GM19328 (cell line): ENCODE results near the gene C3orf20.

Experiments
- ATAC-seq: cut with Tn5 transposase; IDR thresholded peaks from one replicate; pipeline ENCODE4 v1.9.1; 2021; ENCODE audit warnings: mild to moderate bottlenecking, moderate library complexity; ENCODE audit not compliant: unreplicated experiment

C3orf20 gene

GRCh38 chr3:14810070-14810791 is 135.3 kb downstream of the C3orf20 start:
- ATAC-seq = no peak

GRCh38 chr3:14810801-14811661 is 136.1 kb downstream of the C3orf20 start:
- ATAC-seq = no peak

GRCh38 chr3:14811684-14812083 is 136.7 kb downstream of the C3orf20 start:
- no peak for ATAC-seq

GRCh38 chr3:14812196-14812790 is 137.4 kb downstream of the C3orf20 start:
- no peak for ATAC-seq

GRCh38 chr3:14814411-14814871 is 139.5 kb downstream of the C3orf20 start:
- ATAC-seq = no peak

- ATAC-seq = no peak
Measured at GRCh38 chr3:14816359-14816758, 141.4 kb downstream of the C3orf20 start.

- no peak for ATAC-seq
Measured at GRCh38 chr3:14818804-14819500, 144.0 kb downstream of the C3orf20 start, which contains the start of gene FGD5. Gene FGD5 (plus strand): TSS chr3:14818962. CDS start chr3:14819072, 110 bp downstream.

- ATAC-seq = no peak
Measured at GRCh38 chr3:14819671-14820070, 144.7 kb downstream of the C3orf20 start.

GRCh38 chr3:14820156-14820555 is 145.2 kb downstream of the C3orf20 start:
- no peak for ATAC-seq

- ATAC-seq = no peak
Measured at GRCh38 chr3:14821151-14821550, 146.2 kb downstream of the C3orf20 start.

GRCh38 chr3:14822134-14822533 is 147.2 kb downstream of the C3orf20 start:
- ATAC-seq = no peak
